SK-N-SH (cell line): ENCODE measurements around the gene CUBN. TPM values are rescaled to one million over a fixed set of nuclear protein-coding genes. Genes with fewer than 3 reads are reported as not detected.
A peak's percentile ranks its signal among the peaks of the same experiment; 100 is the strongest.

Experiments
- CTCF ChIA-PET: fragments of 300-600, 350-600 bp; formaldehyde crosslinking; extraction: SDS; loops from one replicate; lab custom pipeline; 2021; lab: Yijun Ruan, JAX
- POLR2A ChIA-PET: fragments of 350-600 bp; sonication (Branson Sonifier 250); formaldehyde crosslinking; extraction: SDS; loops from one replicate; lab custom pipeline; 2020; ENCODE audit warnings: antibody characterized with exemption, inconsistent platforms; lab: Yijun Ruan, JAX
- DNase-seq: peaks from one replicate; pipeline ENCODE4 v3.0.0; 2012
- H2AFZ ChIP-seq: fragments of 200-600 bp; sonication (generic); 2 replicates; pipeline ENCODE4 v1.8.1; 2016; ENCODE audit warnings: antibody characterized with exemption, mild to moderate bottlenecking, low read depth
- H3F3A ChIP-seq: fragments of 200-600 bp; sonication (generic); replicated peaks from 2 replicates; pipeline ENCODE3; 2016; ENCODE audit warnings: antibody characterized with exemption, mild to moderate bottlenecking; ENCODE audit not compliant: insufficient read depth
- H3K27ac ChIP-seq, 2 experiments: fragments of 200-500 bp in 1 of 2; fragments of 200-600 bp in 1 of 2; sonication (Bioruptor generic) in 1 of 2; sonication (generic), shearing (Covaris generic) in 1 of 2; 2 replicates each; pipeline versions ENCODE4 v1.5.1 to v1.6.1; 2014 to 2016; ENCODE audit warnings: low read depth in 2 of 2, inconsistent platforms in 1 of 2, low read length in 1 of 2, mild to moderate bottlenecking in 1 of 2, mixed read lengths in 1 of 2
- H3K27me3 ChIP-seq: fragments of 200-600 bp; sonication (generic), shearing (Covaris generic); 2 replicates; pipeline ENCODE4 v1.6.1; 2016; ENCODE audit warnings: mixed run types; ENCODE audit not compliant: insufficient read depth
- H3K36me3 ChIP-seq, 2 experiments: fragments of 200-500 bp in 1 of 2; fragments of 200-600 bp in 1 of 2; sonication (Bioruptor generic) in 1 of 2; sonication (generic) in 1 of 2; replicated peaks in 1 of 2; 2 replicates each; pipeline versions ENCODE3 to v1.5.1; 2014 to 2016; ENCODE audit warnings: low read length in 1 of 2, mild to moderate bottlenecking in 1 of 2; ENCODE audit not compliant: insufficient read depth in 2 of 2, control insufficient read depth in 1 of 2
- H3K4me1 ChIP-seq, 2 experiments: fragments of 200-500 bp in 1 of 2; fragments of 200-600 bp in 1 of 2; sonication (Bioruptor generic) in 1 of 2; sonication (generic), shearing (Covaris generic) in 1 of 2; 2 replicates each; pipeline versions ENCODE4 v1.5.1 to v1.6.1; 2014 to 2016; ENCODE audit warnings: low read depth in 1 of 2, low read length in 1 of 2, mixed run types in 1 of 2; ENCODE audit not compliant: insufficient read depth in 2 of 2, control insufficient read depth in 1 of 2
- H3K4me2 ChIP-seq: fragments of 200-600 bp; sonication (generic), shearing (Covaris generic); 2 replicates; pipeline ENCODE4 v1.6.1; 2017; ENCODE audit warnings: mixed run types
- H3K4me3 ChIP-seq, 2 experiments: fragments of 200-500 bp in 1 of 2; fragments of 200-600 bp in 1 of 2; sonication (Bioruptor generic) in 1 of 2; sonication (generic), shearing (Covaris generic) in 1 of 2; 2 replicates each; pipeline versions ENCODE4 v1.5.1 to v1.8.1; 2014 to 2016; ENCODE audit warnings: low read depth in 2 of 2, inconsistent platforms in 1 of 2, low read length in 1 of 2, mild to moderate bottlenecking in 1 of 2, mixed read lengths in 1 of 2, moderate library complexity in 1 of 2
- H3K79me2 ChIP-seq: fragments of 200-600 bp; sonication (generic); 2 replicates; pipeline ENCODE4 v1.8.1; 2017; ENCODE audit warnings: mild to moderate bottlenecking; ENCODE audit not compliant: insufficient read depth
- H3K9ac ChIP-seq: fragments of 200-600 bp; sonication (generic); 2 replicates; pipeline ENCODE4 v1.6.1; 2017; ENCODE audit warnings: mixed run types
- H3K9me2 ChIP-seq: fragments of 200-600 bp; sonication (generic); 2 replicates; pipeline ENCODE4 v1.6.1; 2017; ENCODE audit warnings: mixed run types
- H3K9me3 ChIP-seq: fragments of 200-600 bp; sonication (generic); 2 replicates; pipeline ENCODE4 v1.6.1; 2017; ENCODE audit warnings: mixed run types, mild to moderate bottlenecking, moderate library complexity
- H4K20me1 ChIP-seq: fragments of 200-600 bp; sonication (generic); 2 replicates; pipeline ENCODE4 v1.6.1; 2017; ENCODE audit warnings: mild to moderate bottlenecking, mixed run types; ENCODE audit not compliant: insufficient read depth
- ELF1 ChIP-seq: IDR thresholded peaks from 2 replicates; pipeline ENCODE4 v1.4.0; 2012
- EP300 ChIP-seq, 2 experiments: IDR thresholded peaks; 2 replicates each; pipeline versions ENCODE4 v1.4.0 to v1.6.1; 2012; ENCODE audit warnings: borderline replicate concordance in 1 of 2, low read depth in 1 of 2, low read length in 1 of 2
- EZH2phosphoT487 ChIP-seq: fragments of 200-600 bp; sonication (generic); IDR thresholded peaks from 2 replicates; pipeline ENCODE4 v1.6.1; 2017; ENCODE audit warnings: low read depth, mixed run types, mild to moderate bottlenecking, antibody characterized with exemption, moderate library complexity, borderline replicate concordance
- FOXJ3 ChIP-seq: sonication (generic); formaldehyde crosslinking; IDR thresholded peaks from 2 replicates; pipeline ENCODE4 v1.5.1; 2020; ENCODE audit warnings: mild to moderate bottlenecking, missing genetic modification reagents
- FOXM1 ChIP-seq: IDR thresholded peaks from 2 replicates; pipeline ENCODE4 v1.4.0; 2012; ENCODE audit warnings: low read depth, mild to moderate bottlenecking
- GABPA ChIP-seq: IDR thresholded peaks from 2 replicates; pipeline ENCODE4 v1.4.0; 2012; ENCODE audit warnings: low read depth, mild to moderate bottlenecking
- GATA2 ChIP-seq: sonication (generic); formaldehyde crosslinking; IDR thresholded peaks from 2 replicates; pipeline ENCODE4 v1.5.0; 2020; ENCODE audit warnings: mild to moderate bottlenecking, missing genetic modification reagents
- NRF1 ChIP-seq: IDR thresholded peaks from 2 replicates; pipeline ENCODE4 v1.6.1; 2012; ENCODE audit warnings: low read depth, mild to moderate bottlenecking, low read length
- POLR2AphosphoS5 ChIP-seq: IDR thresholded peaks from 2 replicates; pipeline ENCODE4 v1.6.1; 2012; ENCODE audit warnings: low read depth, low read length
- RAD21 ChIP-seq: IDR thresholded peaks from 2 replicates; pipeline ENCODE4 v1.6.1; 2012; ENCODE audit warnings: mild to moderate bottlenecking, low read length
- RCOR1 ChIP-seq: fragments of 150-350 bp; IDR thresholded peaks from 2 replicates; pipeline ENCODE4 v1.6.1; 2017; ENCODE audit warnings: antibody characterized with exemption, low read length
- RXRA ChIP-seq: IDR thresholded peaks from 2 replicates; pipeline ENCODE4 v1.4.0; 2012; ENCODE audit warnings: low read depth, mild to moderate bottlenecking, borderline replicate concordance
- SMC3 ChIP-seq: IDR thresholded peaks from 2 replicates; pipeline ENCODE4 v1.6.1; 2012; ENCODE audit warnings: low read depth, low read length, improper control_type of control experiment
- TCF12 ChIP-seq: IDR thresholded peaks from 2 replicates; pipeline ENCODE4 v1.4.0; 2012
- TEAD4 ChIP-seq: IDR thresholded peaks from 2 replicates; pipeline ENCODE4 v1.4.0; 2012; ENCODE audit warnings: mild to moderate bottlenecking, borderline replicate concordance; ENCODE audit not compliant: insufficient read depth
- WGBS: methylation state at CpG from one replicate; pipeline ENCODE4 v1.1.6; 2017; ENCODE audit warnings: low lambda C conversion rate; 5-methylcytosine and 5-hydroxymethylcytosine counted together
- polyA plus RNA-seq, 3 experiments: library from polyadenylated mRNA; depleted of rRNA; stranded (reverse); fragments of >200 nt; gene quantifications; 2 replicates each; pipeline ENCODE4 v1.2.3, GENCODE V29; 2012
- TF ChIP-seq, protein P1 (sequence below): IDR thresholded peaks from 2 replicates; pipeline ENCODE4 v1.4.0; 2012; ENCODE audit warnings: low read depth, borderline replicate concordance
- TF ChIP-seq, protein P2 (sequence below): fragments of 200-600 bp; sonication (generic); IDR thresholded peaks from 2 replicates; pipeline ENCODE4 v1.6.1; 2017; ENCODE audit warnings: antibody characterized with exemption, mild to moderate bottlenecking, moderate library complexity
- TF ChIP-seq, protein P3 (sequence below): IDR thresholded peaks from 2 replicates; pipeline ENCODE4 v1.6.1; 2012; ENCODE audit warnings: mild to moderate bottlenecking, low read depth, low read length, moderate library complexity
- TF ChIP-seq, protein P4 (sequence below): fragments of 150-350 bp; IDR thresholded peaks from 2 replicates; pipeline ENCODE4 v1.6.1; 2016; ENCODE audit warnings: mild to moderate bottlenecking, low read depth, low read length

CUBN gene
- polyA plus RNA-seq, 1 of the 3 experiments (the other 2 are of a cell fraction), result 2.4 TPM

DNA sequence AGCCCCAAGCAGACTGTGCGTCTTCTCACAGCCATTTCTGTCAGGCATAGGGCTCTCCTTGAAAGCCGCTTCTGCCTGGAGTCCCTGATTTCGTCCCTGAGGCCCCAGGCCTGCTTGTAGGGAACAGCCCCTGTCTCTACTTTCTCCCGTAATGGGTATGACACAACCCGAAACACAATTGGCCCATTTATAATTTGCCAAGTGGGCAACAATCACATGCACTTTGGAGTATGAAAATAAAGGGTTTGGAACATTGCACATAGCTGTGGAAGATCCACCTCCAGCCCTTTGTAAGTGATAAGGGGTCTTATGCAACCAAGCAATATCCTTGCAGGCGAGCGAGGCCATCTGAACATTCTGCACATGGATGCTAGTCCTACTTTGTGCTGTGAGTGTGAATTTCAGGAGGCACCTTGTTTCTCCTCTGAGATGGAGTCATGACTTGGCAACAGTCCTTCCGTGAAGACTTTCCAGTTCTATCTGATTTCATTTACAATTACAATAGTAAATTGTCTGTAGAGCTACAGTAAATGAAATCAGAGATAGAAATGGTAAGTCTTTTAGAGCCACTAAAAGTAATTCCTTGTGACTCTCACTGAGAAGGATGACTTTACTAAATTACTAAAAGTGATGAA, 141.5 kb downstream of the CUBN start:
- Histone ChIP-seq H3F3A (peaks cover 44% of the 10 kb centered on the region), H3K9me2 (no peaks in the 10 kb centered on the region), H3K4me1 (peaks cover 0 to 40% of the 10 kb centered on the region in 2 experiments; a peak in 3 of 4 replicates), H3K27me3 (no peaks in the 10 kb centered on the region), H3K4me2 (0 out of 2 replicates have a peak overlapping the region, but pooled peaks have one; percentile 59), H3K27ac (peak overlapping the region; percentile 90 to 99; a peak in 3 of 4 replicates), H4K20me1 (no peaks in the 10 kb centered on the region), H3K79me2 (no peaks in the 10 kb centered on the region), H3K36me3 (no peaks in the 10 kb centered on the region), H3K9me3 (no peaks in the 10 kb centered on the region), H3K4me3 (no peak overlapping the region), H3K9ac (peak overlapping the region; percentile 68; the same call in 1 of the 2 replicates), H2AFZ (peak overlapping the region; percentile 0; the same call in 1 of the 2 replicates)
- TF ChIP-seq EP300 (IDR thresholded peaks at IDR 0.05; ENCODE audit: borderline replicate concordance in 1 of 2, low read depth in 1 of 2, low read length in 1 of 2), result 0 out of 4 replicates have a peak, but pooled peaks of 1 of the 2 experiments have one; percentile 24
- no peak for TF ChIP-seq GATA2 (CRISPR knock-in tag)
- POLR2A ChIA-PET, result no interaction called here
- 81% methylated on average over 6 of the region's 8 CpGs for WGBS
- DNase-seq, result no peak
- CTCF ChIA-PET, result no interaction called here

DNA sequence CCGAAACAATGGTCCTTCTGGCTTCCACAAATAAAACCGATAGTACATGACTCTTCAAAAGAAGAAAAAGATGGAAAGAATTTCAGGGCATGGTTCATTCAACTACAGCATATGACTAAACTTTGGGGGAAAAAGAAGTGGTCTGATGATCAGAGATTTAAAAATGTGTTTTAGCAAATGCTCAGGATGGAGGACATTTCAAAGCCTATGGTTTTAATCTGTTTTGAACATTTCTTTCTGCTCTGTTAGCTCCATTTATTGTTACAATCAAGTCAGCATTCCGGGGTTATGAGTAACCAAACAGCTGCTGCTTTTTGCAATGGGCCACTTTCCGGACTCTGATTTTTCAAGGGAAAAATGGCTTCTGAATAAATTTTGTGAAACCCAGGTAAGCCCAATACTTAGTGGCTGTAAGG, 142.4 kb downstream of the CUBN start:
- Histone ChIP-seq H3K79me2 (no peaks in the 10 kb centered on the region), H3K9me3 (no peaks in the 10 kb centered on the region), H3K36me3 (no peaks in the 10 kb centered on the region), H4K20me1 (no peaks in the 10 kb centered on the region), H2AFZ (peak overlapping the region; percentile 0), H3K4me3 (no peak overlapping the region), H3K27me3 (no peaks in the 10 kb centered on the region), H3K4me1 (peaks cover 0 to 40% of the 10 kb centered on the region in 2 experiments; a peak in 3 of 4 replicates), H3K9ac (peak overlapping the region; percentile 68), H3K4me2 (peak overlapping the region; percentile 59; the same call in 1 of the 2 replicates), H3K9me2 (no peaks in the 10 kb centered on the region), H3K27ac (peak overlapping the region; percentile 90 to 99), H3F3A (peaks cover 46% of the 10 kb centered on the region)
- ChIA-PET CTCF (no interaction called here), POLR2A (no interaction called here)
- DNase-seq, result no peak
- 26% methylated on average over 4 of the region's 4 CpGs for WGBS
- no peak for TF ChIP-seq GABPA
- TF ChIP-seq SMC3, result no peak
- TF ChIP-seq RXRA, result no peak
- TF ChIP-seq, protein P1, sequence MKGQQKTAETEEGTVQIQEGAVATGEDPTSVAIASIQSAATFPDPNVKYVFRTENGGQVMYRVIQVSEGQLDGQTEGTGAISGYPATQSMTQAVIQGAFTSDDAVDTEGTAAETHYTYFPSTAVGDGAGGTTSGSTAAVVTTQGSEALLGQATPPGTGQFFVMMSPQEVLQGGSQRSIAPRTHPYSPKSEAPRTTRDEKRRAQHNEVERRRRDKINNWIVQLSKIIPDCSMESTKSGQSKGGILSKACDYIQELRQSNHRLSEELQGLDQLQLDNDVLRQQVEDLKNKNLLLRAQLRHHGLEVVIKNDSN, result 0 out of 2 replicates have a peak, but pooled peaks have one; percentile 12
- no peak for TF ChIP-seq FOXJ3 (CRISPR knock-in tag)
- peak; percentile 6 to 80; a peak in 3 of 4 replicates for TF ChIP-seq EP300 (IDR thresholded peaks at IDR 0.05; ENCODE audit: borderline replicate concordance in 1 of 2, low read depth in 1 of 2, low read length in 1 of 2)
- TF ChIP-seq, protein P2, sequence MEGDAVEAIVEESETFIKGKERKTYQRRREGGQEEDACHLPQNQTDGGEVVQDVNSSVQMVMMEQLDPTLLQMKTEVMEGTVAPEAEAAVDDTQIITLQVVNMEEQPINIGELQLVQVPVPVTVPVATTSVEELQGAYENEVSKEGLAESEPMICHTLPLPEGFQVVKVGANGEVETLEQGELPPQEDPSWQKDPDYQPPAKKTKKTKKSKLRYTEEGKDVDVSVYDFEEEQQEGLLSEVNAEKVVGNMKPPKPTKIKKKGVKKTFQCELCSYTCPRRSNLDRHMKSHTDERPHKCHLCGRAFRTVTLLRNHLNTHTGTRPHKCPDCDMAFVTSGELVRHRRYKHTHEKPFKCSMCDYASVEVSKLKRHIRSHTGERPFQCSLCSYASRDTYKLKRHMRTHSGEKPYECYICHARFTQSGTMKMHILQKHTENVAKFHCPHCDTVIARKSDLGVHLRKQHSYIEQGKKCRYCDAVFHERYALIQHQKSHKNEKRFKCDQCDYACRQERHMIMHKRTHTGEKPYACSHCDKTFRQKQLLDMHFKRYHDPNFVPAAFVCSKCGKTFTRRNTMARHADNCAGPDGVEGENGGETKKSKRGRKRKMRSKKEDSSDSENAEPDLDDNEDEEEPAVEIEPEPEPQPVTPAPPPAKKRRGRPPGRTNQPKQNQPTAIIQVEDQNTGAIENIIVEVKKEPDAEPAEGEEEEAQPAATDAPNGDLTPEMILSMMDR, result no peak
- TF ChIP-seq TEAD4, result peak; percentile 82
- peak; percentile 87 for TF ChIP-seq TCF12
- peak; percentile 25; the same call in 1 of the 2 replicates for TF ChIP-seq POLR2AphosphoS5
- TF ChIP-seq EZH2phosphoT487, result no peak
- no peak for TF ChIP-seq ELF1
- TF ChIP-seq, protein P3, sequence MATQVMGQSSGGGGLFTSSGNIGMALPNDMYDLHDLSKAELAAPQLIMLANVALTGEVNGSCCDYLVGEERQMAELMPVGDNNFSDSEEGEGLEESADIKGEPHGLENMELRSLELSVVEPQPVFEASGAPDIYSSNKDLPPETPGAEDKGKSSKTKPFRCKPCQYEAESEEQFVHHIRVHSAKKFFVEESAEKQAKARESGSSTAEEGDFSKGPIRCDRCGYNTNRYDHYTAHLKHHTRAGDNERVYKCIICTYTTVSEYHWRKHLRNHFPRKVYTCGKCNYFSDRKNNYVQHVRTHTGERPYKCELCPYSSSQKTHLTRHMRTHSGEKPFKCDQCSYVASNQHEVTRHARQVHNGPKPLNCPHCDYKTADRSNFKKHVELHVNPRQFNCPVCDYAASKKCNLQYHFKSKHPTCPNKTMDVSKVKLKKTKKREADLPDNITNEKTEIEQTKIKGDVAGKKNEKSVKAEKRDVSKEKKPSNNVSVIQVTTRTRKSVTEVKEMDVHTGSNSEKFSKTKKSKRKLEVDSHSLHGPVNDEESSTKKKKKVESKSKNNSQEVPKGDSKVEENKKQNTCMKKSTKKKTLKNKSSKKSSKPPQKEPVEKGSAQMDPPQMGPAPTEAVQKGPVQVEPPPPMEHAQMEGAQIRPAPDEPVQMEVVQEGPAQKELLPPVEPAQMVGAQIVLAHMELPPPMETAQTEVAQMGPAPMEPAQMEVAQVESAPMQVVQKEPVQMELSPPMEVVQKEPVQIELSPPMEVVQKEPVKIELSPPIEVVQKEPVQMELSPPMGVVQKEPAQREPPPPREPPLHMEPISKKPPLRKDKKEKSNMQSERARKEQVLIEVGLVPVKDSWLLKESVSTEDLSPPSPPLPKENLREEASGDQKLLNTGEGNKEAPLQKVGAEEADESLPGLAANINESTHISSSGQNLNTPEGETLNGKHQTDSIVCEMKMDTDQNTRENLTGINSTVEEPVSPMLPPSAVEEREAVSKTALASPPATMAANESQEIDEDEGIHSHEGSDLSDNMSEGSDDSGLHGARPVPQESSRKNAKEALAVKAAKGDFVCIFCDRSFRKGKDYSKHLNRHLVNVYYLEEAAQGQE, result 0 out of 2 replicates have a peak, but pooled peaks have one; percentile 20
- TF ChIP-seq RCOR1, result no peak
- TF ChIP-seq RAD21, result no peak
- TF ChIP-seq NRF1, result no peak
- TF ChIP-seq, protein P4, sequence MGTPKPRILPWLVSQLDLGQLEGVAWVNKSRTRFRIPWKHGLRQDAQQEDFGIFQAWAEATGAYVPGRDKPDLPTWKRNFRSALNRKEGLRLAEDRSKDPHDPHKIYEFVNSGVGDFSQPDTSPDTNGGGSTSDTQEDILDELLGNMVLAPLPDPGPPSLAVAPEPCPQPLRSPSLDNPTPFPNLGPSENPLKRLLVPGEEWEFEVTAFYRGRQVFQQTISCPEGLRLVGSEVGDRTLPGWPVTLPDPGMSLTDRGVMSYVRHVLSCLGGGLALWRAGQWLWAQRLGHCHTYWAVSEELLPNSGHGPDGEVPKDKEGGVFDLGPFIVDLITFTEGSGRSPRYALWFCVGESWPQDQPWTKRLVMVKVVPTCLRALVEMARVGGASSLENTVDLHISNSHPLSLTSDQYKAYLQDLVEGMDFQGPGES, result no peak
- TF ChIP-seq FOXM1, result no peak
